Peyer's patch (tissue), 4 donors: Measurements from ENCODE around the gene RASGRP4.

ENCODE experiments used
- CTCF ChIP-seq, 6 experiments: fragments of 450-650 bp in 4 of 6; fragments of 200-600 bp in 2 of 6; sonication (generic) in 1 of 6; IDR thresholded peaks; one replicate each; pipeline ENCODE4 v1.5.1; 2017 to 2019; ENCODE audit warnings: antibody characterized with exemption in 6 of 6, mild to moderate bottlenecking in 3 of 6, moderate library complexity in 1 of 6
- POLR2A ChIP-seq, 2 donors: fragments of 450-650 bp; IDR thresholded peaks; one replicate each; pipeline ENCODE4 v1.5.1; 2017; ENCODE audit warnings: antibody characterized with exemption in 2 of 2, mild to moderate bottlenecking in 2 of 2, moderate library complexity in 2 of 2

DNA sequence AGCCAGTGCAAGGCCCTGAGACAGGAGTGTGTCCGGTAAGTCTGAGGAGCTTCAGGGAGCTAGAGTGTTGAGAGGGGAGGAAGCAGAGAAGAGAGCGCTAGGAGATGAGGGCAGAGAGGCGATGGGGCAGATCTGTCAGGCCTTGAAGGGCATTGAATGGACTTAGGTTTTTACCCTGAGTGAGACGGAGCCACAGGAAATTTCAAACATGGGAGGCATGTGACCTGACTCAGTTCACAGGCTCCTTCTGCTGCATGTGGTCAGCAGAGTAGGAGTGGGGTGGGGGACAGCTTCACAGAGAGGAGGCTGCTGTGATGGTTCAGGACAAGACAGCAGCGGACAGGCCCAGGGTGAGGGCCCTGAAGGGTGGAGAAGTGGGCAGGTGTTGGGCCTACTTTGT lies 25.7 kb downstream of the RASGRP4 start:
- TF ChIP-seq CTCF (IDR thresholded peaks at IDR 0.05), result no peak
- TF ChIP-seq POLR2A (IDR thresholded peaks at IDR 0.05), result no peak
